Hematopoietic multipotent progenitor cell treated with erythropoietin and hydrocortisone succinate and interleukin-3 and kit ligand, for 4 days (in vitro differentiated cells): Measurements from ENCODE around the gene TAOK3.

Source experiments
- DNase-seq: peaks from one replicate; pipeline ENCODE4 v3.0.0-alpha.2; 2015

Gene TAOK3

DNA sequence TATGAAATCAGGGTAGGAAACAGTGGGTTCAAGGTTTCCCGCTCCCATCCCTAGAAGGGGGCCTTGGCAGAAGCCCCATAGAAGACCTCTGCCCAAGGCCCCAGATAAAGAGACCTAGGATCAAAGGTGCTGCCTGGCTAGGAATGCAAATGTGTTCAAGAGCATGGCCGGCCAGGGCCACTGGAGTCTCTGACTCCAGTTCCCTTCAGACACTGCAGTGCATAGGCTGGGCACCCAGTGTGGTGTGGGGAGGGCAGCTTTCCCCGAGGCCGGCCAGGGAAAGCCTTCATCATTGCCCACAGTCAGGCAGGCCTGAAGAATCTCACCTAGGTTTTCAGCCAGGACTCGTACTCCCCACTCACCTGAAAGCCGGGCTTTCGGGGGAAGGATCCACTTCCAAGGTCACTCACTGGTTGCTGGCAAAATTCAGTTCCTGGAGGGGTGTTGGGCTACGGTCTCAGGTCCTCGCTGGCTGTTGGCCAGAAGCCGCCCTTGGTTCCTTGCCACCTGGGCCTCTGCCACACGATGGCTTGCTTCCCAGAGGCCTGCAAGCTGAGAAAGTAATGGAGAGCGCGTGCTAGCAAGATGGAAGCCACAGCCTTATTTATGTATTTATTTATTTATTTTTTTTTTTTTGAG is 246.5 kb downstream of the TAOK3 start:
- no peak for DNase-seq

GRCh38 chr12:118125743-118126118 is 247.0 kb downstream of the TAOK3 start:
- no peak for DNase-seq

GRCh38 chr12:118124333-118124874 is 248.3 kb downstream of the TAOK3 start:
- DNase-seq, result no peak

GRCh38 chr12:118122264-118122663 is 250.4 kb downstream of the TAOK3 start:
- no peak for DNase-seq

DNA sequence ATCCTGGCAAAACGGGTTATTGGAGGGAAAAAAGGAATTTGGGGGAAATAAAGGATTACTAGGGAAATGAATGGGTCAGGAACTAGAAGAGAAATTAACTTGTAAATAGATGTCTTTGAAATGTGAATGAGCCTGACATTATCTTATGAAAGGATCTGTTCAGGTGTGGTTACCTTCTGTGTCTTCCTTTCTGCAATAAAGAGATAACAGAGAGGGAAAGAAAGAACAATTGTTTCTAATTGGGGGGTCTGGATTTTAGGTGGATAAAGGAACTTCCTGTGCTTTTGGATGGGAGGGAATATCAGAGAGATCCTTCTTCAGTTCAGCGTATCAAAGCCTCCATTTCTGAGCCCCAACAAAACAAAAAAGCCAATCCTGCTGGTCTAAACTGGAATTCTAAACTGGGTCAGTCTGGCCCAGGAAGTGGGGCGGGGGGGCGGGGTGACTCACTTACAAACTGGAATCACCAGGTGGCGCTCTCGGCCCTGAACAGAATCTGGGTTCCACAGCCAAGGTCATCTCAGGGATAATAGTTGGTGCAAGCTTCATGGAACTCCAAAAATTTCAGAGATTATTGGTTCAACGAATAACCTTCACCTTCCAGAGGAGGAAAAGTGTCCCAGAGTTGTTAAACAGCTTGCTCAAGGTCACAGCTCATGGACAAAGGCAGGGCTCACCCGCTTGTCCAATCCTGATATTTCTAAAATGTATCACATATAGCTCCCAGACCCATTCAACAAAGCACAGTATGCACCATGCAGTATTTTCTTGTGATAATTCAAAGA is 251.9 kb downstream of the TAOK3 start:
- DNase-seq, result peak; percentile 83

DNA sequence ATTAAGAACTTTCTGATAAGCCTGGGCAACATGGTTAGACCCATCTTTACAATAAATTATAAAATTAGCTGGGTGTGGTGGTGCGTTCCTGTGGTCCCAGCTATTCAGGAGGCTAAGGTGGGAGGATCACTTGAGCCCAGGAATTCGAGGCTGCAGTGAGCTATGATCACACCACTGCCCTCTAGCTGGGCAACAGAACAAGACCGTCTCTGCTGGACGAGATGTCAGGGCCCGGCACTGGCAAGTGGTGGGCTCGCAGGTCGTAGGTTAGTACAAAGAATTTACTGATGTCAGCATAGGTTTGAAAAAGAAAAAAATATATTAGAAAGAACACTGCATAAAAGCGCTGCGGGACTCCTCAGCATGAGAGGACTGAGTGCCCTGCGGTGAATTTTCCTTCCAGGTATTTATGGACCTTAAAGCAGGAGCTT is 253.2 kb downstream of the TAOK3 start:
- DNase-seq, result no peak

DNA sequence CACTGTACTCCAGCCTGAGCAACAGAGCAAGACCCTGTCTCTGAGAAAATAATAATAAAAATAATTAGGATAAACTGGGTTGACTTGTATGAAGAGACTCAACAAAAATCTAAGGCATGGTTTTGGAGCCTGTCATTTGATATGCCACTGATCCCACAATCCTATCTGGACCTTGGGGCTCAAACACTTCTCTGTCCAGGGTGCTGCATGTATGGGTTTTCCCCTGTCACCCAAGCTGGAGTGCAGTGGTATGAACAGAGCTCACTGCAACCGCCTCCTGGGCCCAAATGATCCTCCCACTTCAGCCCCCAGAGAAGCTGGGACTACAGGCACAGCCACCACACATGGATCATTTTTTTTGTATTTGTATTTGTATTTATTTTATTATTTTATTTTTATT is 263.6 kb downstream of the TAOK3 start:
- DNase-seq, result no peak

DNA sequence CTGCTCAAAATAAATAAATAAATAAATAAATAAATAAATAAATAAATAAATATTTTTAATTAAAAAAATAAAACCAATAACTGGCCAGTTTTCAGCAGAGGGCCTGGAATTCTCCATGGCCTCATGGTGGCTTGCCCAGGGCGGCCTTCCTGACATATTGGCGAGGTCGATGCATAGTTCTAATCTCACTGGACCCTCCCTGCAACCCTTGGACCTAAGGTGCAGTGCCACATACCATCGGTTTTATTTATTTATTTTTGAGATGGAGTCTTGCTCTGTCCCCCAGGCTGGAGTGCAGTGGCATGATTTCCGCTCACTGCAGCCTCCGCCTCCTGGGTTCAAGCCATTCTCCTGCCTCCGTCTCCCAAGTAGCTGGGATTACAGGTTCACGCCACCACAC is 265.0 kb downstream of the TAOK3 start:
- no peak for DNase-seq

DNA sequence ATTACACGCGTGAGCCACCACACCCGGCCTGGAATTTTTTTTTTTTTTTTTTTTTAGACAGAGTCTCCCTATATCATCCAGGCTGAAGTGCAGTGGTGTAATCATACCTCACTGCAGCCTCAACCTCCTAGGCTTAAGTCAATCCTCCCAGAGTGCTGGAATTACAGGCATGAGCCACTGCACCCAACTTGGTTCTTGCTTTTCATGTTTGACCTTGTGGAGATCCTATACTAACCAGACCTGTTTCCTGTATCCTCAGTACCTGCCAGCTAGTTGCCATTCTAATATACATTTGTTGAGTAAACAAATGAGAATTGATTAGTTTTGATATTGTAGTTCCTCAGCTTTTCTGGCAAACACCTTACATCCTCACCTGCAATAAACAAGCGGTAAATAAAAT is 265.7 kb downstream of the TAOK3 start:
- no peak for DNase-seq

DNA sequence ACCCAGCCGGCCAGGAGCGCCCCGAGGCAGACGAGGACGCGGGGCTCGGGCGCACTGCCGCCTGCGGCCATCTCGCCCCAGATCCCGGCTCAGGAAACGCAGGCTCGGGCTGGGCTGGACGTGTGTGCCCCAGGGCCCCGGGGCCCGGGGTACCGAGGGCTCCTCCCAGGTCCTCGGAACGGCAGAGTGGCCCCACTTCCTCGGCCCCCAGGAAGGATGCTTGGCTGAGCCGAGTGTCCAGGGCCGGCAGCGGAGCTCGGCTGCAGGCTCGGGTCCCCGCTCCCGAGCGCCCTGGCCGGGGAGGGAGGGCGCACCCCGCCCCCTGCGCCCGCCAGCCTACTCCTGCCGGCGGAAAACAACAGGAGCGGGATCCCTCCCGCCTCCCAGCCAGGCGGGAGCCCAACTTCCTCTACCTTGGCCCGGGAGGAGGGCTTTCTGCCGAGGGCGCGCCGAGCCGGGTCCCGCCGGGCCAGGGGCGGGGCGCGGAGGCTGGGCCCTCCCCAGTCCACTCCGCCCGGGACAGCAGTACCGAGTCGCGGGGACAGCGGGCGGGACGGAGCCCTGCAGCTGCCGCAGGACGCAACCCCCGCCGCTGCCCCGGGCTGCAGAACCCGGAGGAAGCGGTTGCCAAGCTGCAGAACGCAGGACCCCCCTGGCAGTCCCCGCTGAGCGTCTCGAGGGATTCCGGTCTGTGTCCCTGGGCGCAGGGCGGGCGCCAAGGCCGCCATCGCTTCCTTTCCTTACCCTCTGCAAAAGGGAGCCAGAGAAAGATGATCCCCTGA is 268.9 kb downstream of the TAOK3 start, which contains the start of gene VSIG10:
Gene VSIG10 (minus strand): TSS at position 411 of the 782 bp plus-strand sequence. CDS start 340 bp downstream, at position 71.
- peak; percentile 62 for DNase-seq

DNA sequence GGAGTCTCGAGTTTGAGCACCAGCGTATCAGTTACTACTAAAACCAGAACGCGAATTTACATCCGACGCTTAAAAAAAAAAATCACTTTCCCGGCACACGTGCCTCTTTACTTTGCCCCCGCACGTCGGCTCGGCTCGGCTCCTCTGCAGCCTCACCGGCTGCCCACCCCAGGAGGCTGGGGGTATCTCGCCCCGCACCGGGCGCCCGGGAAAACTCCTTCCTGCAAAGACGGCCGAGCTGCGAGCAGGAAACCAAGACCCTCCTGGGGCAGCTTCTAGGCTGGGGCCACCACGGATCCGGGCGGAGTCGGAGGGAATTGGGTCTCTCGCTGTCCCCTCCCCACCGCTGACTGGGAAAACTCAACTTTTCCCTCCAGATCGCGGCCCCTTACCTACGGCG is 269.5 kb downstream of the TAOK3 start:
- DNase-seq, result peak; percentile 45

GRCh38 chr12:118102609-118103008 is 270.1 kb downstream of the TAOK3 start:
- no peak for DNase-seq

GRCh38 chr12:118102070-118102469 is 270.6 kb downstream of the TAOK3 start:
- DNase-seq, result no peak

DNA sequence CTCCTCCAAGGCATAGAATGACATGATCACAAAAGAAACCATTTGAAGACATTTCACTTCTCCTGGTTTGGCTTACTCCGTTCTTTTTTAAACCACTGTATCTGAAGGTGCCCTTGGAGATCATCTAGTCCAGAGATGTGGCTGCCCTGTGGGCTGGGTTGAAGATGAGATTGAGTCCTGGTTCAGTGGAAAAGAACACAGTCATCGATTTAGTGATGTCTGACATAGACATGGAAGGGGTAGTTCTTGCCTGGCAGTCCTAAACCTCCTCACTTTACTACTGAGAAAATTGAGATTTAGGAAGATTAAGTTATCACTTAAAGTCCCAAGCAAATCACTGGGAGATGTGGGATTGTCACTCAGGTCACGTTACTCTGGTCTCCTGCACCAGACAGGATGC is 271.7 kb downstream of the TAOK3 start:
- DNase-seq, result no peak
